SU-DHL-6 (cell line): ENCODE results near the gene NAP1L4.

ENCODE experiments used
- EZH2phosphoT487 ChIP-seq: fragments of 200-600 bp; sonication (generic), shearing (Covaris generic); conservative IDR thresholded peaks from 2 replicates; pipeline ENCODE4 v1.6.1; 2018; ENCODE audit warnings: mild to moderate bottlenecking, antibody characterized with exemption, low read length, moderate library complexity, mixed read lengths
- TF ChIP-seq, protein P1 (sequence below): fragments of 200-600 bp; sonication (generic); IDR thresholded peaks from one replicate; pipeline ENCODE4 v1.5.1; 2017; ENCODE audit warnings: antibody characterized with exemption, mild to moderate bottlenecking, low read length, moderate library complexity; ENCODE audit not compliant: insufficient read depth, poor library complexity, severe bottlenecking

DNA sequence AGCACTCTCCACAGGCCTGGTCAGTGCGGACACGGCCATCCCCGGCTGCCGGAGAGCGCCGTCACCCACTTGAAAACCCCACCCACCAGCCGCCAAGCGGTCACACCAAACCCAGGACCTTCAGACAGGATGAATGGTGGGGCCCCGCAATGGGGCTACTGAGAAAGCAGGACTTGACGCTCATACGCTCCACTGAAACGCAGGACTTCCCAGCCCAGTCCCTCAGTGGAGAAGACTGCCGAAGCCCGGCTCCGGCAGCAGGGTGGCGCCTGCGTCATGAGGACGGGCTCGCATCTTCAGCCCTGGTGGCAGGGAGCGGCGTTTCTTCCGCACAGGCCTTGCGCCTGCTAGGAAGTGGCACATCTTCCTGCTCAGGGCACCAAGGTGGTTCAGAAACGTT lies 47.6 kb downstream of the NAP1L4 start:
- TF ChIP-seq, protein P1, sequence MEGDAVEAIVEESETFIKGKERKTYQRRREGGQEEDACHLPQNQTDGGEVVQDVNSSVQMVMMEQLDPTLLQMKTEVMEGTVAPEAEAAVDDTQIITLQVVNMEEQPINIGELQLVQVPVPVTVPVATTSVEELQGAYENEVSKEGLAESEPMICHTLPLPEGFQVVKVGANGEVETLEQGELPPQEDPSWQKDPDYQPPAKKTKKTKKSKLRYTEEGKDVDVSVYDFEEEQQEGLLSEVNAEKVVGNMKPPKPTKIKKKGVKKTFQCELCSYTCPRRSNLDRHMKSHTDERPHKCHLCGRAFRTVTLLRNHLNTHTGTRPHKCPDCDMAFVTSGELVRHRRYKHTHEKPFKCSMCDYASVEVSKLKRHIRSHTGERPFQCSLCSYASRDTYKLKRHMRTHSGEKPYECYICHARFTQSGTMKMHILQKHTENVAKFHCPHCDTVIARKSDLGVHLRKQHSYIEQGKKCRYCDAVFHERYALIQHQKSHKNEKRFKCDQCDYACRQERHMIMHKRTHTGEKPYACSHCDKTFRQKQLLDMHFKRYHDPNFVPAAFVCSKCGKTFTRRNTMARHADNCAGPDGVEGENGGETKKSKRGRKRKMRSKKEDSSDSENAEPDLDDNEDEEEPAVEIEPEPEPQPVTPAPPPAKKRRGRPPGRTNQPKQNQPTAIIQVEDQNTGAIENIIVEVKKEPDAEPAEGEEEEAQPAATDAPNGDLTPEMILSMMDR = no peak
- TF ChIP-seq EZH2phosphoT487 = no peak
